Astrocyte (in vitro differentiated cells and primary cell): ENCODE measurements around the gene SLC25A26. TPM values are rescaled to one million over a fixed set of nuclear protein-coding genes. Genes with fewer than 3 reads are reported as not detected.

Experiments
- DNase-seq: peaks from one replicate; pipeline ENCODE4 v3.0.0-alpha.2; 2010; ENCODE audit warnings: low read depth
- FAIRE-seq: peaks from 2 replicates; lab custom pipeline; 2011; peaks lifted over from hg19 to GRCh38; lab: Jason Lieb, UNC
- H2AFZ ChIP-seq: 2 replicates; pipeline ENCODE4 v1.6.0; 2012; ENCODE audit warnings: low read depth, low read length, inconsistent platforms
- H3K27ac ChIP-seq: 2 replicates; pipeline ENCODE4 v1.5.1; 2011; ENCODE audit warnings: low read depth, low read length, inconsistent platforms
- H3K27me3 ChIP-seq: 2 replicates; pipeline ENCODE4 v1.6.0; 2011; ENCODE audit warnings: low read length, inconsistent platforms; ENCODE audit not compliant: insufficient read depth
- H3K36me3 ChIP-seq: 2 replicates; pipeline ENCODE4 v1.5.1; 2011; ENCODE audit warnings: low read length, inconsistent platforms; ENCODE audit not compliant: insufficient read depth
- H3K4me1 ChIP-seq: 2 replicates; pipeline ENCODE4 v1.5.1; 2011; ENCODE audit warnings: low read length, inconsistent platforms; ENCODE audit not compliant: insufficient read depth
- H3K4me2 ChIP-seq: 2 replicates; pipeline ENCODE4 v1.6.0; 2012; ENCODE audit warnings: low read length, inconsistent platforms
- H3K4me3 ChIP-seq: 2 replicates; pipeline ENCODE4 v1.5.1; 2011; ENCODE audit warnings: low read depth, mild to moderate bottlenecking, low read length, inconsistent platforms; ENCODE audit not compliant: insufficient read depth
- H3K79me2 ChIP-seq: 2 replicates; pipeline ENCODE4 v1.6.0; 2012; ENCODE audit warnings: mild to moderate bottlenecking, low read length, inconsistent platforms; ENCODE audit not compliant: insufficient read depth
- H3K9ac ChIP-seq: 2 replicates; pipeline ENCODE4 v1.6.0; 2012; ENCODE audit warnings: mild to moderate bottlenecking, low read length, inconsistent platforms
- H3K9me3 ChIP-seq: 2 replicates; pipeline ENCODE4 v1.5.1; 2012; ENCODE audit warnings: low read depth, mild to moderate bottlenecking, low read length, inconsistent platforms; ENCODE audit not compliant: insufficient read depth
- H4K20me1 ChIP-seq: 2 replicates; pipeline ENCODE4 v1.6.0; 2012; ENCODE audit warnings: low read length, inconsistent platforms; ENCODE audit not compliant: insufficient read depth
- H3K27ac Mint-ChIP-seq: one replicate; pipeline ENCODE4 v1.8.0; 2021; ENCODE audit warnings: mild to moderate bottlenecking, mixed read lengths; ENCODE audit not compliant: unreplicated experiment
- H3K27me3 Mint-ChIP-seq: one replicate; pipeline ENCODE4 v1.8.0; 2021; ENCODE audit warnings: low read depth, mixed read lengths; ENCODE audit not compliant: unreplicated experiment
- H3K36me3 Mint-ChIP-seq: one replicate; pipeline ENCODE4 v1.8.0; 2021; ENCODE audit warnings: low read depth, mixed read lengths; ENCODE audit not compliant: unreplicated experiment
- H3K4me1 Mint-ChIP-seq: one replicate; pipeline ENCODE4 v1.8.0; 2021; ENCODE audit warnings: low read depth, mixed read lengths; ENCODE audit not compliant: unreplicated experiment
- H3K4me3 Mint-ChIP-seq: one replicate; pipeline ENCODE4 v1.8.0; 2021; ENCODE audit warnings: mild to moderate bottlenecking, moderate library complexity, mixed read lengths; ENCODE audit not compliant: unreplicated experiment
- H3K9me3 Mint-ChIP-seq: one replicate; pipeline ENCODE4 v1.8.0; 2021; ENCODE audit warnings: mild to moderate bottlenecking, mixed read lengths; ENCODE audit not compliant: unreplicated experiment
- CTCF ChIP-seq: IDR thresholded peaks from 2 replicates; pipeline ENCODE4 v1.5.1; 2011; ENCODE audit warnings: low read depth, mild to moderate bottlenecking, inconsistent platforms, low read length, moderate library complexity; ENCODE audit not compliant: insufficient read depth
- EZH2 ChIP-seq: IDR thresholded peaks from 2 replicates; pipeline ENCODE4 v1.6.1; 2012; ENCODE audit warnings: mild to moderate bottlenecking, low read length, inconsistent platforms; ENCODE audit not compliant: insufficient read depth
- total RNA-seq: library from RNA; stranded (reverse); gene quantifications from 2 replicates; pipeline ENCODE4 v1.2.1, GENCODE V29; 2021

Gene SLC25A26
- total RNA-seq, 1 donor from 2014 or later = 17.9 TPM

GRCh38 chr3:66396888-66397287, 176.1 kb downstream of the SLC25A26 start:
- Histone ChIP-seq H3K4me2 (no peak overlapping the region), H3K4me3 (no peak overlapping the region), H3K27me3 (no peaks in the 10 kb centered on the region), H3K79me2 (no peaks in the 10 kb centered on the region), H4K20me1 (no peaks in the 10 kb centered on the region), H3K27ac (no peak overlapping the region), H3K9ac (no peak overlapping the region), H3K36me3 (peaks cover 11% of the 10 kb centered on the region), H3K9me3 (no peaks in the 10 kb centered on the region), H2AFZ (no peak overlapping the region), H3K4me1 (peaks cover 46% of the 10 kb centered on the region)
- H3K27me3 Mint-ChIP-seq = no peaks in the 10 kb centered on the region
- H3K27ac Mint-ChIP-seq = no peak overlapping the region
- H3K4me3 Mint-ChIP-seq = no peak overlapping the region
- H3K4me1 Mint-ChIP-seq = peaks cover 33% of the 10 kb centered on the region
- FAIRE-seq = no peak
- H3K9me3 Mint-ChIP-seq = no peaks in the 10 kb centered on the region
- peaks cover 50% of the 10 kb centered on the region for H3K36me3 Mint-ChIP-seq
- no peak for DNase-seq
- TF ChIP-seq EZH2 (no peak), CTCF (no peak)

DNA sequence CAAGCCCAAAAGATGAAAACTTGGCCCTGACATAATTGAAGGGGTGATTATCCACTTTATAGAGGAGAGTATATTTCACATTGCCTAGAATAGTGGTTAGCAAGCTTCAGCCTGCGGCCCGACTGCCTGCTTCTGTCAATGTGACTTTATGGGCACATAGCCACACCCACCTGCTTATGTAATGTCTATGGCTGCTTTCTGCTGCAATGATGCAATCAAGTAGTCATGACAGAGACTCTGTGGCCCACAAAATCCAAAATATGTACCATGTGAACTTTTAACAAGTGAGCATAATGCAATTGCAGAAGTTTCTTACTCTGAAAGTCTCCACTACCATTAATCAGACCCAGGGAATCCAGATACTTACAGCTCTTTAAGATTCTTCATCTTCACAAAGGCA, 176.9 kb downstream of the SLC25A26 start:
- H3K27me3 ChIP-seq = no peaks in the 10 kb centered on the region
- H3K36me3 Mint-ChIP-seq = peaks cover 42% of the 10 kb centered on the region
- no peaks in the 10 kb centered on the region for H3K9me3 Mint-ChIP-seq
- H3K9ac ChIP-seq = no peak overlapping the region
- H3K27me3 Mint-ChIP-seq = no peaks in the 10 kb centered on the region
- TF ChIP-seq CTCF (no peak), EZH2 (no peak)
- DNase-seq (peak; percentile 28), FAIRE-seq (no peak)
- no peak overlapping the region for H3K4me3 ChIP-seq
- no peaks in the 10 kb centered on the region for H3K79me2 ChIP-seq
- H2AFZ ChIP-seq = no peak overlapping the region
- H3K27ac ChIP-seq = no peak overlapping the region
- peaks cover 41% of the 10 kb centered on the region for H3K4me1 Mint-ChIP-seq
- no peak overlapping the region for H3K4me3 Mint-ChIP-seq
- no peak overlapping the region for H3K4me2 ChIP-seq
- no peaks in the 10 kb centered on the region for H3K9me3 ChIP-seq
- peaks cover 9% of the 10 kb centered on the region for H3K36me3 ChIP-seq
- peaks cover 53% of the 10 kb centered on the region for H3K4me1 ChIP-seq
- H3K27ac Mint-ChIP-seq = peak overlapping the region; percentile 41
- H4K20me1 ChIP-seq = no peaks in the 10 kb centered on the region

GRCh38 chr3:66398228-66399025, 177.6 kb downstream of the SLC25A26 start:
- H3K9me3 ChIP-seq = no peaks in the 10 kb centered on the region
- Mint-ChIP-seq H3K4me3 (no peak overlapping the region), H3K36me3 (peaks cover 42% of the 10 kb centered on the region), H3K27me3 (no peaks in the 10 kb centered on the region), H3K4me1 (peaks cover 46% of the 10 kb centered on the region), H3K27ac (peak overlapping the region; percentile 41), H3K9me3 (no peaks in the 10 kb centered on the region)
- H3K27ac ChIP-seq = no peak overlapping the region
- FAIRE-seq (peak; percentile 17), DNase-seq (no peak)
- H3K4me1 ChIP-seq = peaks cover 53% of the 10 kb centered on the region
- no peaks in the 10 kb centered on the region for H4K20me1 ChIP-seq
- H3K79me2 ChIP-seq = no peaks in the 10 kb centered on the region
- no peaks in the 10 kb centered on the region for H3K27me3 ChIP-seq
- peaks cover 8% of the 10 kb centered on the region for H3K36me3 ChIP-seq
- no peak overlapping the region for H2AFZ ChIP-seq
- no peak overlapping the region for H3K4me2 ChIP-seq
- no peak overlapping the region for H3K9ac ChIP-seq
- no peak for TF ChIP-seq EZH2
- no peak for TF ChIP-seq CTCF
- H3K4me3 ChIP-seq = no peak overlapping the region
